GM19324 (cell line): ENCODE data around the gene CMPK1.

Experiments
- ATAC-seq: cut with Tn5 transposase; IDR thresholded peaks from one replicate; pipeline ENCODE4 v1.9.1; 2021; ENCODE audit warnings: mild to moderate bottlenecking, moderate library complexity; ENCODE audit not compliant: unreplicated experiment, low FRiP score

Gene CMPK1

DNA sequence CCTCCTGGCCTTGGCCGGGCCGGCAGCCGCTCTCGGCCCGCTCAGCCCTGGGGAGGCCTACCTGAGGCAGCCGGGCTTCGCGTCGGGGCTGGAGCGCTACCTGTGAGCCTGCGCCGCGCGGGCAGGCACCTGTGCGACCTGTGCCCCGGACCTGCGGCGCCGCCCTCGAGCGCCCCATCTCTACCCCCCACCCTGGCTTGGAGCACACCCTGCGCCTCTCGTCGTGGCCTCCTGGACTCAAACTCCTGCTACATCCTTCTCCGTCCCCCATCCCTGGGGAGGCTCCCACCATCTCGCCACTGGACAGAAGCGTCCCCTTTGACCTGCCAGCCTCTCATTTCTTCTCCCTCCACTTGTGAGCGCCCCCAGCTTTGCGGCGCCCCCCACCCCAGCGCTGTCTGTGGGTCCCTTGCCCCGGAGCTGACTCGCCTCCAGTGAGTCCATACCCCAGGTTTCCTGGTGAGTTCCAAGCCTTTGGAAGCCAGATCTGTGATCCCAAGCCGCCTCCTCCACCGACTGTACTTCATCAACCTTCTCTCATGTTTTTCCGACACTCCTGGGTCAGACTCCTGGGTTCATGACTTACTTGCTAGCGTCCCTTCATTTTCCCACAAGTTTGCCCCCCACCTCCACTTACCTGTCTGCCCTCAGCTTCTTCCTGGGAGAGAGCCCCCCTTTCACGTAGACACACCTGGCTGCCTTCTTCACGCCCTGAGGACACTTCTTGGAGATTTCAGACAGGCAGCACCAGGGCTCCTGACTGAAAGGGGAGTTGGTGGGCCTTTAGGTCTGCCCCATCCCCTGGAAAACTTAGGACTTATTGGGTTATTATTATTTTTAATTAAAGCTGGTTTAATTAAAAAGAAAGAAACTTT lies 83.8 kb downstream of the CMPK1 start:
- no peak for ATAC-seq

GRCh38 chr1:47418122-47418521 lies 84.5 kb downstream of the CMPK1 start:
- ATAC-seq: no peak

DNA sequence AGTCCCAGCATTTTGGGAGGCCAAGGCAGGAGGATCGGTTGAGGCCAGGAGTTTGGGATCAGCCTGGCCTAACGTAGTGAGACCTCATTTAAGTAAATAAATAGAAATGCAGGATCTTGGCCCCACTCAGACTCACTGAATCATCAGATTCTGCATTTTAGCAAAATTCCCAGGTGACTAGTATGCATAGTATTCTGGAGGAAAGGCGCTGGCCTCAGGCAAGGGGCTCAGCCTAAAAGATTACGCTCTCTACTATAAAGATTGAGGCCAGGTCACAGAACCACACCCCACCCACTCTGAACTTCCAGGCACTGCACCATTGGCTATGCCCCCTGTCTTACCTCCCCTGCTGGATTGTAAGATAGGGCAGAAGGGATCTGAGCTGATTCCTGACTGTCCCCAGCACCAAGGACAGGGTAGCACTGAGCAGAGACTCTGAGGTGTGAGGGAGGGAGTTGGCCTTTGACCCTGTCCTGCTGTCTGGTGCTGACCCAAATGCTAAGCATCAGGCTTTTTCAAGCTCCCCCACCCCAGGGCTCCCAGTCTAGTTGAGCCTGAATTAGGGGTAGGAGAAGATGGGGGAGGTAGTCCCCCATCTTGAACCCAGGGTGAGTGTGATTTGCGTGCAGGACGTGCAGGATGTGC lies 85.2 kb downstream of the CMPK1 start:
- ATAC-seq: no peak

DNA sequence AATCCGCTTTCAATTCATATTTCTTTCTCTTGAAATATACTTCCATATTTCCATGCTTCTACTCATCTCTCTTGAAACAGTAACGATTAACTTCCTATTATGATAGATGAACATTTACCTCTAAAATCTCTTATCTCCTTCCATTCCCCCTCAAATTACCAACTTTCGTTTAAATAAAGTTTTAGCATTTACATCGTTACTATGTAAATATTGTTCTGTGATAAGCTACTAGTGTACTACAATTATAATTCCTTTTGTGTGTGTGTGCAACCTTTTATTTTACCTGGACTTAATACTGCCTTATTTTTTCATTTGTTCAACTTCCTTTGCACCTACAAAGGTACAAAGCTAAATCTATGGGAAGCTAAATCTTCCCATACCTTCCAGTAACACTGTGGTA lies 87.0 kb downstream of the CMPK1 start:
- no peak for ATAC-seq

DNA sequence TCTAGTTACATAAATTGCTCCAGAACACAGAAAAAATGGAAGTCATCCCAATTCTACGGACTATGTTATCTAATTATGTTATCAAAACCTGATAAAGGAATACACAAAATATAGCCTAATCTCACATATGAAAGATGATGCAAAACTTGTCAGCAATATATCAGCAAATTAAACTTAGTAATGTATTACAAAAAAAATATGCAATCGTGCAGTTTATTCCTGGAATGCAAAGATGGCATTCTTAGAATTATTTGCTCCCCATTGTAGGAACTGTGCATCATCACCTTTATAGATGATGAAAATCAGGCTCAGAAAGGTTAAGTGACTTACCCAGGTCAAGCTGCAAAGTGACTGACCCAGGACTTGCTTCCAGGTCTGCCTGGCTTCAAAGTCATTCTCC lies 90.3 kb downstream of the CMPK1 start:
- ATAC-seq: no peak

- no peak for ATAC-seq
Measured at GRCh38 chr1:47424336-47424982, 90.9 kb downstream of the CMPK1 start.
